H1 (cell line): ENCODE data around the gene HOXB6. TPM values are rescaled to one million over a fixed set of nuclear protein-coding genes. Genes with fewer than 3 reads are reported as not detected.
A peak's percentile ranks its signal among the peaks of the same experiment; 100 is the strongest.

Experiments
- CTCF ChIA-PET: fragments of 300-600 bp; sonication (Branson Sonifier 250); formaldehyde crosslinking; loops from one replicate; lab custom pipeline; 2021; ENCODE audit not compliant: partially characterized antibody; lab: Charles Lee
- POLR2A ChIA-PET: fragments of 300-600 bp; sonication (Branson Sonifier 250); formaldehyde crosslinking; loops from one replicate; lab custom pipeline; 2021; ENCODE audit warnings: inconsistent platforms; ENCODE audit not compliant: partially characterized antibody; lab: Charles Lee
- DNase-seq, 2 experiments: peaks; one replicate each; pipeline versions ENCODE4 v3.0.0 to v3.0.0-alpha.2; 2010 to 2022; ENCODE audit warnings: low spot score in 2 of 2, low read depth in 1 of 2, mixed read lengths in 1 of 2
- FAIRE-seq: peaks from 2 replicates; lab custom pipeline; 2011; peaks lifted over from hg19 to GRCh38; lab: Jason Lieb, UNC
- H2AFZ ChIP-seq: 2 replicates; pipeline ENCODE4 v1.8.1; 2012; ENCODE audit warnings: low read length, inconsistent platforms
- H2AK5ac ChIP-seq: 2 replicates; pipeline ENCODE4 v1.6.1; 2013; ENCODE audit warnings: low read depth, low read length
- H2BK120ac ChIP-seq: replicated peaks from 2 replicates; pipeline ENCODE3; 2013; ENCODE audit warnings: low read depth, low read length, inconsistent platforms
- H2BK12ac ChIP-seq: 2 replicates; pipeline ENCODE4 v1.6.1; 2013; ENCODE audit warnings: low read depth, low read length
- H2BK15ac ChIP-seq: 2 replicates; pipeline ENCODE4 v1.6.1; 2013; ENCODE audit warnings: low read length
- H2BK20ac ChIP-seq: 2 replicates; pipeline ENCODE4 v1.6.1; 2013; ENCODE audit warnings: low read length
- H2BK5ac ChIP-seq: 2 replicates; pipeline ENCODE4 v1.6.1; 2013; ENCODE audit warnings: low read depth, low read length
- H3K14ac ChIP-seq: 2 replicates; pipeline ENCODE4 v1.6.1; 2013; ENCODE audit warnings: inconsistent platforms; ENCODE audit not compliant: insufficient read length
- H3K18ac ChIP-seq: 2 replicates; pipeline ENCODE4 v1.6.1; 2013; ENCODE audit warnings: low read length; ENCODE audit errors: extremely low read depth
- H3K23ac ChIP-seq: 2 replicates; pipeline ENCODE4 v1.6.1; 2013; ENCODE audit warnings: inconsistent platforms; ENCODE audit not compliant: insufficient read length
- H3K23me2 ChIP-seq: 2 replicates; pipeline ENCODE4 v1.6.1; 2013; ENCODE audit warnings: low read depth, low read length
- H3K27ac ChIP-seq: 2 replicates; pipeline ENCODE4 v1.6.1; 2011; ENCODE audit warnings: low read depth, low read length, inconsistent platforms
- H3K27me3 ChIP-seq, 4 experiments: replicated peaks in 1 of 4; 1 replicate in 1 of 4; 2 replicates in 3 of 4; pipeline versions ENCODE4 v1.6.1 to v1.8.1; 2011 to 2013; ENCODE audit warnings: low read length in 3 of 4, mild to moderate bottlenecking in 3 of 4, inconsistent platforms in 2 of 4, mixed read lengths in 2 of 4, moderate library complexity in 1 of 4; ENCODE audit not compliant: control insufficient read depth in 3 of 4, insufficient read depth in 3 of 4; ENCODE audit errors: extremely low read depth in 1 of 4
- H3K36me3 ChIP-seq, 4 experiments: 2 replicates each; pipeline versions ENCODE4 v1.6.1 to v1.8.1; 2011 to 2013; ENCODE audit warnings: mild to moderate bottlenecking in 4 of 4, low read length in 3 of 4, moderate library complexity in 2 of 4, control low read depth in 1 of 4, inconsistent platforms in 1 of 4; ENCODE audit not compliant: insufficient read depth in 4 of 4, control insufficient read depth in 2 of 4
- H3K4ac ChIP-seq: replicated peaks from 2 replicates; pipeline ENCODE3; 2013; ENCODE audit warnings: low read length, low read depth, mixed read lengths, inconsistent platforms; ENCODE audit not compliant: insufficient read length
- H3K4me1 ChIP-seq, 4 experiments: replicated peaks in 1 of 4; 1 replicate in 1 of 4; 2 replicates in 3 of 4; pipeline versions ENCODE4 v1.6.1 to v1.8.1; 2011 to 2013; ENCODE audit warnings: low read length in 3 of 4, inconsistent platforms in 2 of 4, mixed read lengths in 1 of 4; ENCODE audit not compliant: insufficient read depth in 4 of 4, control insufficient read depth in 3 of 4
- H3K4me2 ChIP-seq, 2 experiments: 2 replicates each; pipeline versions ENCODE4 v1.6.1 to v1.8.1; 2011 to 2013; ENCODE audit warnings: low read depth in 2 of 2, low read length in 2 of 2, control low read depth in 1 of 2, inconsistent platforms in 1 of 2, mild to moderate bottlenecking in 1 of 2; ENCODE audit not compliant: insufficient read depth in 1 of 2
- H3K4me3 ChIP-seq, 4 experiments: fragments of 200-600, 300-600 bp in 1 of 4; sonication (generic), shearing (Covaris generic), sonication (Bioruptor Twin) in 1 of 4; 2 replicates each; pipeline versions ENCODE4 v1.5.1 to v1.8.1; 2011 to 2016; ENCODE audit warnings: low read length in 4 of 4, low read depth in 3 of 4, control low read depth in 2 of 4, inconsistent platforms in 2 of 4, mild to moderate bottlenecking in 2 of 4, mixed read lengths in 1 of 4, moderate library complexity in 1 of 4; ENCODE audit not compliant: insufficient read depth in 2 of 4; ENCODE audit errors: extremely low read depth in 1 of 4
- H3K56ac ChIP-seq: replicated peaks from 2 replicates; pipeline ENCODE3; 2013; ENCODE audit warnings: low read depth, mild to moderate bottlenecking, mixed read lengths, low read length, inconsistent platforms; ENCODE audit not compliant: insufficient read length
- H3K79me1 ChIP-seq: 2 replicates; pipeline ENCODE4 v1.6.1; 2013; ENCODE audit warnings: low read depth, low read length, control low read depth
- H3K79me2 ChIP-seq, 2 experiments: 2 replicates each; pipeline versions ENCODE4 v1.6.1 to v1.8.1; 2012 to 2013; ENCODE audit warnings: low read length in 2 of 2, mild to moderate bottlenecking in 2 of 2, inconsistent platforms in 1 of 2; ENCODE audit not compliant: insufficient read depth in 2 of 2, control insufficient read depth in 1 of 2
- H3K9ac ChIP-seq, 4 experiments: replicated peaks in 1 of 4; 1 replicate in 1 of 4; 2 replicates in 3 of 4; pipeline versions ENCODE4 v1.6.1 to v1.8.1; 2011 to 2013; ENCODE audit warnings: low read depth in 3 of 4, low read length in 3 of 4, control low read depth in 2 of 4, mild to moderate bottlenecking in 2 of 4, moderate library complexity in 2 of 4, inconsistent platforms in 1 of 4; ENCODE audit errors: extremely low read depth in 1 of 4
- H3K9me3 ChIP-seq, 2 experiments: 2 replicates each; pipeline versions ENCODE4 v1.6.1 to v1.8.1; 2012 to 2013; ENCODE audit warnings: mild to moderate bottlenecking in 2 of 2, moderate library complexity in 2 of 2, control low read depth in 1 of 2, inconsistent platforms in 1 of 2, low read depth in 1 of 2, low read length in 1 of 2, mixed read lengths in 1 of 2; ENCODE audit not compliant: insufficient read depth in 2 of 2
- H4K20me1 ChIP-seq, 2 experiments: replicated peaks in 1 of 2; 2 replicates each; pipeline versions ENCODE3 to v1.8.1; 2011 to 2013; ENCODE audit warnings: inconsistent platforms in 2 of 2, low read length in 2 of 2, mild to moderate bottlenecking in 1 of 2; ENCODE audit not compliant: insufficient read depth in 2 of 2, control insufficient read depth in 1 of 2
- H4K5ac ChIP-seq: 2 replicates; pipeline ENCODE4 v1.6.1; 2013; ENCODE audit warnings: low read length, low read depth, mixed read lengths, inconsistent platforms; ENCODE audit not compliant: insufficient read length
- H4K8ac ChIP-seq: 2 replicates; pipeline ENCODE4 v1.8.0; 2013; ENCODE audit warnings: mild to moderate bottlenecking, moderate library complexity, low read length, inconsistent platforms; ENCODE audit not compliant: insufficient read depth; ENCODE audit errors: extremely low read depth
- H4K91ac ChIP-seq: replicated peaks from 2 replicates; pipeline ENCODE3; 2013; ENCODE audit warnings: low read length, mixed read lengths, inconsistent platforms; ENCODE audit not compliant: insufficient read length
- EZH2 ChIP-seq: fragments of 200-600 bp; sonication (generic); IDR thresholded peaks from 2 replicates; pipeline ENCODE4 v1.7.1; 2012; ENCODE audit warnings: low read depth, mild to moderate bottlenecking, moderate library complexity, low read length, inconsistent platforms; ENCODE audit not compliant: severe bottlenecking
- GABPA ChIP-seq: IDR thresholded peaks from 2 replicates; pipeline ENCODE4 v1.6.1; 2011; ENCODE audit warnings: mild to moderate bottlenecking, low read length, moderate library complexity, borderline replicate concordance; ENCODE audit not compliant: insufficient read depth
- JUN ChIP-seq: IDR thresholded peaks from 2 replicates; pipeline ENCODE4 v1.6.1; 2011; ENCODE audit warnings: low read depth, mild to moderate bottlenecking, improper control_type of control experiment, low read length
- NRF1 ChIP-seq: IDR thresholded peaks from 2 replicates; pipeline ENCODE4 v1.6.1; 2011; ENCODE audit warnings: mild to moderate bottlenecking, low read depth, low read length, improper control_type of control experiment
- POLR2AphosphoS5 ChIP-seq: IDR thresholded peaks from 2 replicates; pipeline ENCODE4 v1.6.1; 2011; ENCODE audit warnings: low read depth, low read length
- RAD21 ChIP-seq, 2 experiments: IDR thresholded peaks in 1 of 2; conservative IDR thresholded peaks in 1 of 2; 2 replicates each; pipeline ENCODE4 v1.6.1; 2011; ENCODE audit warnings: low read depth in 2 of 2, low read length in 2 of 2, improper control_type of control experiment in 1 of 2, inconsistent platforms in 1 of 2, mild to moderate bottlenecking in 1 of 2, moderate library complexity in 1 of 2
- RNF2 ChIP-seq: fragments of 200-900, 300-1000 bp; sonication (generic); IDR thresholded peaks from 2 replicates; pipeline ENCODE4 v1.7.1; 2016; ENCODE audit warnings: borderline replicate concordance, low read depth, mild to moderate bottlenecking, antibody characterized with exemption, low read length; ENCODE audit not compliant: poor library complexity, severe bottlenecking; ENCODE audit errors: missing control alignments
- RXRA ChIP-seq: IDR thresholded peaks from 2 replicates; pipeline ENCODE4 v1.6.1; 2011; ENCODE audit warnings: low read depth, mild to moderate bottlenecking, low read length, moderate library complexity; ENCODE audit not compliant: insufficient read depth
- SIRT6 ChIP-seq: IDR thresholded peaks from one replicate; pipeline ENCODE4 v1.7.1; 2012; ENCODE audit warnings: low read length, inconsistent platforms
- YY1 ChIP-seq: IDR thresholded peaks from 2 replicates; pipeline ENCODE4 v1.6.1; 2011; ENCODE audit warnings: low read depth, mild to moderate bottlenecking, low read length
- WGBS, 2 experiments: shearing (Covaris generic) in 1 of 2; methylation state at CpG; one replicate each; pipeline versions ENCODE4 v1.1.6 to v1.1.7; 2013 to 2015; ENCODE audit warnings: low lambda C conversion rate in 2 of 2, mixed read lengths in 2 of 2, inconsistent platforms in 1 of 2, low coverage in 1 of 2, missing lambda C conversion rate in 1 of 2; ENCODE audit not compliant: insufficient replicate concordance in 2 of 2, insufficient coverage in 1 of 2, insufficient read length in 1 of 2; ENCODE audit errors: extremely low coverage in 1 of 2, missing lambda C conversion rate in 1 of 2; 5-methylcytosine and 5-hydroxymethylcytosine counted together
- polyA plus RNA-seq, 7 experiments: library from polyadenylated mRNA; depleted of rRNA in 3 of 7; stranded (reverse) in 5 of 7; unstranded in 2 of 7; fragments of >200 nt in 5 of 7; fragments of 200-250 nt in 2 of 7; gene quantifications; 1 replicate in 5 of 7; 2 replicates in 1 of 7; 4 replicates in 1 of 7; pipeline versions ENCODE4 v1.2.1 to v1.2.3, GENCODE V29; 2011 to 2013; ENCODE audit warnings: missing spikeins in 2 of 7, mixed read lengths in 2 of 7
- total RNA-seq: library from RNA; stranded (reverse); fragmentation: NEBNext Ultra II Directional; extraction: Animal tissue kit (Norgen Biotek cat#: 25700); gene quantifications from 2 replicates; pipeline ENCODE4 v1.2.1, GENCODE V29; 2021
- TF ChIP-seq, protein P1 (sequence below): IDR thresholded peaks from 2 replicates; pipeline ENCODE4 v1.6.1; 2011; ENCODE audit warnings: low read depth, mild to moderate bottlenecking, low read length; ENCODE audit not compliant: insufficient read depth

Gene HOXB6
- total and polyA plus RNA-seq, 2 of the 8 experiments (the other 6 are each of a cell fraction or from before 2014, with no cell fraction given): not detected

DNA sequence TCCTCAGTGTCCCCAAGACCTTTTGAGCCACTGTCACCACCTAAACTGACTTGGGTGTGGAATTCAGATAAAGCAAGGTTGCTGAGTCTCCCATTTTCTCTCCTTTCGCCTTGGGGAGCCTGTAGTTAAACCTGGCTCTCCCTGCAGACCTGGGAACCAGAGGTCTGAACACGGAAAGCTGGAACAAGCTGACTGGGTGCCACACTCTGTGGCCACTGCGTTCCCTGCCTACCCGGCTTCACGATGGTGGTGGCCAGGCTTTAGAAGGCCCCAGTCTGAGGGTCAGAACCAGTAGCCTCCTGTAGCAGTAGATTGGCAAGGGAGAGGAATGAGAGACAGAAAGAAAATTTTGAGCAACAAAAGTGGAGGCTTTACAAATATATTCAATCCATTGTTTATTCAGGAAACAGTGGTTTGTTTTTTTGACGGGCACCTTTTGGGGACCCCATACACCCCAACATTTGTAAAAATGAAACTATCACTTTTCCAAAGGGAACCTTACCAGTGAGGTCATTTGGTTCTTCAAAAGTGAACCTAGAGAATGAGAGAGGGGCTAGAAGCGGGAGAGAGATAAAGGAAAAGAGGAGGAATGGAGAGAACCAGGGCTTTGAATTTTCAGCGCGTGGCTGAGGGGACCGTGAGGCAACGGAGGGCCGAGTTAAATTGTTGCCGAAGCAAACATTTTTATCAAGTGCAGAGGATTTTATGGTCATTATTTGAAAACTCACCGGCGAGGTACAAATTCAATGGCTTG lies 12.1 kb upstream of the HOXB6 start:
- FAIRE-seq: no peak
- peaks cover 97 to 100% (median 99%) of the 10 kb centered on the region in 4 experiments for H3K27me3 ChIP-seq
- TF ChIP-seq JUN (no peak), GABPA (no peak), RAD21 (IDR thresholded peaks at IDR 0.05 in 1 of 2, conservative IDR thresholded peaks at IDR 0.05 in 1 of 2; ENCODE audit: low read depth in 2 of 2, low read length in 2 of 2) (no peak), YY1 (no peak), NRF1 (no peak), SIRT6 (no peak), RNF2 (peak; percentile 50), POLR2AphosphoS5 (no peak), RXRA (no peak), EZH2 (peak; percentile 57)
- TF ChIP-seq, protein P1, sequence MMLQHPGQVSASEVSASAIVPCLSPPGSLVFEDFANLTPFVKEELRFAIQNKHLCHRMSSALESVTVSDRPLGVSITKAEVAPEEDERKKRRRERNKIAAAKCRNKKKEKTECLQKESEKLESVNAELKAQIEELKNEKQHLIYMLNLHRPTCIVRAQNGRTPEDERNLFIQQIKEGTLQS: no peak

More for the DNA sequence above, 12.1 kb upstream of the HOXB6 start:
- Histone ChIP-seq H3K79me1 (no peaks in the 10 kb centered on the region), H3K18ac (no peak overlapping the region), H2BK20ac (no peak overlapping the region), H4K91ac (no peak overlapping the region), H3K79me2 (no peaks in the 10 kb centered on the region), H4K5ac (no peak overlapping the region), H2AFZ (no peak overlapping the region), H3K14ac (no peak overlapping the region), H3K9me3 (no peaks in the 10 kb centered on the region; a peak in 1 of 4 replicates), H3K9ac (no peak overlapping the region), H3K27ac (no peak overlapping the region), H2BK5ac (no peak overlapping the region), H3K36me3 (peaks cover 0 to 14% (median 0%) of the 10 kb centered on the region in 4 experiments; a peak in 1 of 8 replicates), H3K4me1 (peaks cover 0 to 7% (median 3%) of the 10 kb centered on the region in 4 experiments; a peak in 5 of 7 replicates), H2BK15ac (no peak overlapping the region), H3K56ac (no peak overlapping the region), H2BK120ac (no peak overlapping the region), H3K23me2 (no peaks in the 10 kb centered on the region), H3K4ac (no peak overlapping the region), H2AK5ac (no peak overlapping the region), H3K4me3 (no peak overlapping the region), H4K8ac (no peak overlapping the region), H3K4me2 (no peak overlapping the region), H4K20me1 (peaks cover 20 to 41% of the 10 kb centered on the region in 2 experiments), H3K23ac (no peak overlapping the region), H2BK12ac (0 out of 2 replicates have a peak overlapping the region, but pooled peaks have one; percentile 19)
- ChIA-PET POLR2A (no interaction called here), CTCF (interaction anchor here (0.9 to 5.4 kb wide), 20 partner anchors 8 to 484 kb away, joined by 3 to 30 read pairs (median 6); partner anchors contain the start of genes HOXB3, HOXB5 and HOXB9)
- no peak for DNase-seq
- WGBS, 2 experiments: 19% methylated on average over 15 of the region's 15 CpGs; no CpG with 5 or more reads in 1 of the 2 experiments
